Lung (tissue), 12 donors: ENCODE results near the gene LMO3. TPM values are rescaled to one million over a fixed set of nuclear protein-coding genes. Genes with fewer than 3 reads are reported as not detected.

Source experiments
- ATAC-seq: fragments of 200-7000 bp; cut with Tn5 transposase; one replicate; pipeline ENCODE4 v1.9.1; 2020; ENCODE audit warnings: moderate number of reproducible peaks; ENCODE audit not compliant: insufficient read depth, low FRiP score
- DNase-seq, 3 donors: peaks; one replicate each; pipeline ENCODE4 v3.0.0-alpha.2; 2013 to 2017
- H3K27ac ChIP-seq, 2 donors: one replicate each; pipeline ENCODE4 v1.5.1; 2013; ENCODE audit warnings: mild to moderate bottlenecking in 2 of 2, moderate library complexity in 2 of 2, control low read depth in 1 of 2, inconsistent platforms in 1 of 2, low read depth in 1 of 2, low read length in 1 of 2
- H3K27me3 ChIP-seq, 3 donors: one replicate each; pipeline ENCODE4 v1.5.1; 2013; ENCODE audit warnings: low read length in 2 of 3; ENCODE audit not compliant: control insufficient read depth in 3 of 3, insufficient read depth in 3 of 3
- H3K36me3 ChIP-seq, 4 donors: one replicate each; pipeline ENCODE4 v1.5.1; 2013; ENCODE audit warnings: low read length in 4 of 4, mild to moderate bottlenecking in 1 of 4, moderate library complexity in 1 of 4; ENCODE audit not compliant: control insufficient read depth in 4 of 4, insufficient read depth in 4 of 4
- H3K4me1 ChIP-seq, 5 donors: one replicate each; pipeline ENCODE4 v1.5.1; 2013; ENCODE audit warnings: low read length in 5 of 5, mild to moderate bottlenecking in 2 of 5, moderate library complexity in 1 of 5; ENCODE audit not compliant: control insufficient read depth in 5 of 5, insufficient read depth in 5 of 5
- H3K4me3 ChIP-seq: one replicate; pipeline ENCODE4 v1.5.1; 2013; ENCODE audit warnings: mild to moderate bottlenecking, control low read depth, moderate library complexity
- H3K9ac ChIP-seq, 2 donors: one replicate each; pipeline ENCODE4 v1.5.1; 2013; ENCODE audit warnings: low read length in 2 of 2, control low read depth in 1 of 2; ENCODE audit not compliant: insufficient read depth in 1 of 2
- H3K9me3 ChIP-seq, 4 donors: one replicate each; pipeline ENCODE4 v1.5.1; 2013; ENCODE audit warnings: low read length in 3 of 4, mild to moderate bottlenecking in 1 of 4, moderate library complexity in 1 of 4; ENCODE audit not compliant: control insufficient read depth in 4 of 4, insufficient read depth in 3 of 4
- CTCF ChIP-seq: IDR thresholded peaks from 2 replicates; pipeline ENCODE4 v1.5.1; 2012; ENCODE audit warnings: mild to moderate bottlenecking; ENCODE audit errors: control extremely low read depth, extremely low read depth
- WGBS, 2 donors: extraction: QIAGEN DNeasy Blood & Tissue Kit; methylation state at CpG; one replicate each; pipeline ENCODE4 v1.1.7; 2013; 5-methylcytosine and 5-hydroxymethylcytosine counted together
- polyA plus RNA-seq, 2 donors: library from polyadenylated mRNA; stranded (reverse); fragments of 200-250 nt; gene quantifications; one replicate each; pipeline ENCODE4 v1.2.1, GENCODE V29; 2013
- total RNA-seq, 2 donors: library from RNA; depleted of rRNA in 1 of 2; stranded (reverse); fragments of >200 nt in 1 of 2; gene quantifications; one replicate each; pipeline ENCODE4 v1.2.1, GENCODE V29; 2014 to 2021
- donor health status: control.
- donor health status: control.
- donor health status: Bipolar disorder and iron deficiency.
- donor health status: healthy.
- donor health status: DM: yes; HTN: yes; CAD: no.

LMO3 gene
- total and polyA plus RNA-seq, 4 donors, result 54.0 to 176 (median 137) TPM

DNA sequence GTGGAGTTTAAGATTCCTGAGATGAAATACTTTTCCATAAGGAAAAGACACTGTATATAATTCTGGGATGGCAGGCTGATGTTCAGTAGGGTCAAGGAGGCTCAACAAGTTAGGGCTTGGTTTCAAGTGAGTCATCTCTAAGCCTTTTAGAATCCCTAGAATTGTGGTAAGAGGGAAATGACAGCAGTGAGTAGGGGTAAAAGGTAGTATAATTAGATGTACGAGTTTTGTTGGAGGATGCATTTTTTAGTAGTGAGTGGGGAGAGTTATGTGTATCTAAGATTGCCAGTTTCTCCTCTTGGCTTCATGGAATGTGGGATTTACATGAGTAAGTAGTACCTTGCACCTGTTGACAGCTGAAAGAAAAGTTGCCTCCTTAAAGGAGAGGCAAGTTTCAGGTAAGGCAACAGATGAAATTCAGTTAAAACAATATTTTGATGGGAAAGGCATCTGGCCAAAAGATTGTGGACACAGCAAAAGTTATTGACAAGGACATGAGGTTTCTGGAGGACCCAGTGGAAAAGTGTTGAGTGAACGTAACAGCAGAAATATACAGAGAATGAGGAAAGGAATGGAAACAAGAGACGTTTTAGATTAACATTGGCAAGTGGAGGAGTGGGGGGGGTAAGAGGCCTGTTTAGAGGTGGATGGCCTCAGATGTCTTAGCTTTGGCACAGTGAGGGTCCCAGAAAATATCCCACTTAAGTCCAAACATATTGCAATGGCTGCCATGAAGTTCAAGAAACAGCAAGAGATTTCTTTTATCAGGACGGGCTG lies 21.8 kb downstream of the LMO3 start:
- ATAC-seq, result peak; percentile 74
- Histone ChIP-seq H3K9me3 (no peaks in the 10 kb centered on the region), H3K9ac (no peak overlapping the region), H3K4me3 (no peak overlapping the region), H3K27ac (no peak overlapping the region), H3K36me3 (no peaks in the 10 kb centered on the region), H3K27me3 (no peaks in the 10 kb centered on the region), H3K4me1 (no peaks in the 10 kb centered on the region)
- DNase-seq, result peak in 1 of 3 donors; percentile 30
- no peak for TF ChIP-seq CTCF
- 57 to 78% methylated on average over 4 of the region's 4 CpGs for WGBS, 2 donors

GRCh38 chr12:16581416-16581815 lies 24.5 kb downstream of the LMO3 start:
- TF ChIP-seq CTCF, result no peak
- H3K27ac ChIP-seq, result no peak overlapping the region

GRCh38 chr12:16579041-16579440 lies 26.9 kb downstream of the LMO3 start:
- H3K27ac ChIP-seq, result no peak overlapping the region
- ATAC-seq (no peak), DNase-seq (peak in 2 of 3 donors; percentile 42 to 44)
- H3K27me3 ChIP-seq, result no peaks in the 10 kb centered on the region
- H3K4me3 ChIP-seq, result no peak overlapping the region
- no peaks in the 10 kb centered on the region for H3K9me3 ChIP-seq
- no peak for TF ChIP-seq CTCF
- no peak overlapping the region for H3K9ac ChIP-seq
- H3K36me3 ChIP-seq, result no peaks in the 10 kb centered on the region
- peaks cover 0 to 2% (median 0%) of the 10 kb centered on the region in 5 donors for H3K4me1 ChIP-seq
- 50 to 69% methylated on average over 1 of the region's 1 CpG for WGBS, 2 donors

More at GRCh38 chr12:16581416-16581815, 24.5 kb downstream of the LMO3 start:
- ATAC-seq (no peak), DNase-seq (peak in 1 of 3 donors; percentile 24)
- Histone ChIP-seq H3K27me3 (no peaks in the 10 kb centered on the region), H3K4me1 (no peaks in the 10 kb centered on the region), H3K9ac (no peak overlapping the region), H3K9me3 (no peaks in the 10 kb centered on the region), H3K4me3 (no peak overlapping the region), H3K36me3 (no peaks in the 10 kb centered on the region)
